WI38 (cell line): ENCODE data around the gene GALNT2.
A peak's percentile ranks its signal among the peaks of the same experiment; 100 is the strongest.

Experiments
- H3K4me3 ChIP-seq: 2 replicates; pipeline ENCODE4 v1.5.1; 2011; ENCODE audit warnings: low read depth, mild to moderate bottlenecking, control low read depth, low read length
- CTCF ChIP-seq: IDR thresholded peaks from 2 replicates; pipeline ENCODE4 v1.5.1; 2012; ENCODE audit warnings: low read depth, mild to moderate bottlenecking, control low read depth, low read length

Gene GALNT2

GRCh38 chr1:230077436-230078213 lies 10.6 kb downstream of the GALNT2 start:
- TF ChIP-seq CTCF: no peak
- no peak overlapping the region for H3K4me3 ChIP-seq

DNA sequence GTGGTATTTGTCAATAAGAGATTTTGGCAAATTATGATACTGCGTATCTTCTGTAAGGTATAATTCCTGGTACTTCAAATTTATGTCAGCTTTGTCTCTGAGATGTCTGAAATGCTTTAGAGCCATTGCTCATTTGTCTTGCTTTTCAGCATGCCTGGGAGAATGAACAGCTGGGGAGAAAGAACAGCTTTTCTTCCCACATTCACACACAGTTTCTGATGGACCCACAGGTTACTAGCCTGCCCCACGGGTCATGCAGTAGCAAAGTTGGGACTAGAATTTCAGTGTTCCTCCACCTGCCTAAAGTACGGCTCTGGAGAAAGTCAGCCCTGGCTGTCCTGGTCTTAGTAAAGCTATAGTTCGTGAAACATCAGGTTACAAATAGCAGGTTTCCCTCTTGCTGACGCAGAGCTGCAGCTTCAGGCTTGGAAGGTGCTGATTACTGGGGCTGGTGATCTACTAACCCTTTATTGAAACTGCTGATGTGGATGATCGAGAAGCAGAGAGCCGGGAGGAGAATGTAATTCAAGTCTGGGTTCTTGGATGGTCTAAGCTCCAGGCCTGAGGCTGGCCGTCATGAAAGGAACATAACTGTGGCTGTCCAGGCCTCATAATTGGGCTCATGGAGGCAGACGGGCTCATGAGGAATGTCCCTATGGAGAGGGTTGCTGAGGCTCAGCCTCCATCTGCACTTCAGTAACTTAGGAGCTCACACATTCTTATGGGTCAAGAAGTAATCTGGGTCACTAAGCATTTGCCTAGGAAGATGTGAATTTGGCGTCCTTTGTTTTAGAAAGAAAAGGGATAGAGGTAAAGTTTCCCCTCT lies 12.4 kb downstream of the GALNT2 start:
- H3K4me3 ChIP-seq: no peak overlapping the region
- no peak for TF ChIP-seq CTCF

- no peak overlapping the region for H3K4me3 ChIP-seq
- no peak for TF ChIP-seq CTCF
Measured at GRCh38 chr1:230080822-230081221, 13.8 kb downstream of the GALNT2 start.

DNA sequence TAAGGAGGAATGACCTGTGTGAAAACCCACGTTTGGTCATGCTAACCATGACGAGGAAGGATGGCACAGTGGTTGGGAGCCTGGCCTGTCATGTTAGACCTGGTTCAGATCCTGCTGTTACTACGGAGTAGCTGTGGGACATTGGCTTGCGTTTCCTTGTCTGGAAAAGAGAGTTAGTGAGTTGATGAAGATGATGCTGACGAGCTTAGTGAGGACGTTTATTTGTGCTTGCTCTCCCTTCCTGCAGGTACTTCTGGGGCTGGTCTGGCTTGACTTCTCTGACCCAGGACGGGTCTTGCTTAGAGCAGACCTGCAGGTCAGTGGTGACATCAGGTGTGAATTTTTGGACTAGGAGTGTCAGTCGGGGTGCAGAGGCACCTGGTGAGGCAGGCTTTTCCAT lies 14.7 kb downstream of the GALNT2 start:
- no peak for TF ChIP-seq CTCF
- no peak overlapping the region for H3K4me3 ChIP-seq

- H3K4me3 ChIP-seq: no peak overlapping the region
- TF ChIP-seq CTCF: no peak
Measured at GRCh38 chr1:230082211-230082610, 15.2 kb downstream of the GALNT2 start.

GRCh38 chr1:230083053-230083452 lies 16.0 kb downstream of the GALNT2 start:
- no peak overlapping the region for H3K4me3 ChIP-seq
- TF ChIP-seq CTCF: no peak

DNA sequence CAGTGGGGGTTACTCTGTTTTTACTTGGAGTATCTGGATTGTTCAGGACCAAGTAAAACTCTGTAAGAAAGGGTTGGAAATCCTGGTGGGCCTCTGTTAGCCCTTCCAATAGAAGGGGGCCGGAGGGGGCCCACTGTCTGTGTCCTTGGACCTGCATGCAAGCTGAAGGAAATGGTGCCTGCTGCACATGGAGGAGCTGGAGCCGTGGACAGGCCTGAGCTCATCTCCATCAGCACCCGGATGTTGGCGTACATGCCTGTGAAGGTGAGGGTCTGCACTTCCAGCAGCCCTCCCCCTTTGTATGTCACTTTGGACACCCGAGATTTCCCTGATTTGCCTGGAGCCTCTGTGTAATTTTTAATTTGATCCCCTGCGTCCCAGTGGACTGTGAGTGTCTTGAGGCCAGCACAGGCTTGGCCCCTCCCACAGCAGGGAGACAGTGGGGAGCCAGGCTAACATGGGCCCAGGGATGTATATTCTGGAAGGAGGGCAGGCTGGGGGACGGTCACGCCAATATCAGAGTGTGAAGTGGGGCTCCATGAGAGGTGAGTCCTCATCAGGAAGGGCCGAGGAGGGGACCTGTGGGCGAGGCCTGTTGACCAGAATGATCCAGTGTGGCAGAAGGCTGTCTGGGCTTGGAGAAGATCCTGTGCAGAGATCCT lies 16.8 kb downstream of the GALNT2 start:
- H3K4me3 ChIP-seq: peak overlapping the region; percentile 28; the same call in 1 of the 2 replicates
- no peak for TF ChIP-seq CTCF
